ENCODE measurements around the gene ACSL3.

DNA sequence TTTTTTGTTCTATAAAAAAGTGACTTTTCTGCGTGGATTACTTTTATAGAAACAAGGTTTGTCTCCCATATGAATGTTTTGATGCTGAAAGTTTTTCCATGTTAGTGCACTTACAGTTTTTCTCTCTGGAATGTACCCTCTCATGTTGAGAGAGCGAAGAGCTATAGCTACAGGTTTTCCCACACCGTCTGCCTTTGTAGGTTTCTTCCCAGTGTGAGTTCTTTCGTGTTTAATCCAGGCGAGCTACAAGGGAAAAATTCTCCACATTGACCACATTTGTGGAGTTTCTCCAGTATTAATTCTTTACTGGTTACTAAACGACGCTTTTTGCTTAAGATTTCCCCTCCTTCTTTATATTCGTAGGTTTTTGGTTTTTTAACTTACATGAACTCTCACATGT is 85.1 kb downstream of the ACSL3 start:
- TF ChIP-seq ZNF274 (IDR thresholded peaks at IDR 0.05; ENCODE audit: low read depth, low read length) (no peak), SUZ12 (IDR thresholded peaks at IDR 0.05; ENCODE audit: extremely low read depth, insufficient read depth, insufficient read length) (no peak)

Data from NT2/D1 (cell line).